ENCODE measurements around the gene NPIPA8. TPM values are rescaled to one million over a fixed set of nuclear protein-coding genes. Genes with fewer than 3 reads are reported as not detected.
"Not testable (repeated sequence)": the region's sequence is repeated elsewhere in the genome, so short reads cannot be mapped to it uniquely, and the experiment has no call there.

The NPIPA8 gene
- total RNA-seq, 1 experiment from 2014 or later = 8.8 TPM

GRCh38 chr16:18297714-18298113, 38.8 kb downstream of the NPIPA8 start:
- H3K27me3 ChIP-seq; H3K36me3 ChIP-seq; H3K4me3 ChIP-seq; DNase-seq; H3K4me1 ChIP-seq; H3K27ac ChIP-seq; H3K9me3 ChIP-seq (replicated peaks): not testable (repeated sequence)

DNA sequence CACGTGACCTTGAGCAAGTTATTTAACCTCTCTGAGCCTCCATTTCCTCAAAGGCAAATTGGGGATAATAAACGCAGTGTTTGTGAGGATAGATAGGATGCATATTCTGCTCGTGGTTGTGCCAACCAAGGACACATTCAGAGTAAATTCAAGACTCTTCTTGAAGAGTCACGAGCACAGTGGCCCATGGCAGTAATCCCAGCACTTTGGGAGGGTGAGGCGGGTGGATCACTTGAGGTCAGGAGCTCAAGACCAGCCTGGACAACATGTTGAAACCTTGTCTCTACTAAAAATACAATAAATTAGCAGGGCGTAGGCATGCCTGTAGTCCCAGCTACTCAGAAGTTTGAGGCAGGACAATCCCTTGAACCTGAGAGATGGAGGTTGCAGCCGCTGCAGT, 39.6 kb downstream of the NPIPA8 start:
- not testable (repeated sequence) for H3K4me3 ChIP-seq; DNase-seq; H3K4me1 ChIP-seq; H3K27me3 ChIP-seq; H3K27ac ChIP-seq; H3K9me3 ChIP-seq (replicated peaks); H3K36me3 ChIP-seq

- not testable (repeated sequence) for H3K9me3 ChIP-seq (replicated peaks); H3K36me3 ChIP-seq; H3K27ac ChIP-seq; H3K27me3 ChIP-seq; H3K4me3 ChIP-seq; DNase-seq; H3K4me1 ChIP-seq
These were observed 42.2 kb downstream of the NPIPA8 start for GRCh38 chr16:18294371-18294770.

DNA sequence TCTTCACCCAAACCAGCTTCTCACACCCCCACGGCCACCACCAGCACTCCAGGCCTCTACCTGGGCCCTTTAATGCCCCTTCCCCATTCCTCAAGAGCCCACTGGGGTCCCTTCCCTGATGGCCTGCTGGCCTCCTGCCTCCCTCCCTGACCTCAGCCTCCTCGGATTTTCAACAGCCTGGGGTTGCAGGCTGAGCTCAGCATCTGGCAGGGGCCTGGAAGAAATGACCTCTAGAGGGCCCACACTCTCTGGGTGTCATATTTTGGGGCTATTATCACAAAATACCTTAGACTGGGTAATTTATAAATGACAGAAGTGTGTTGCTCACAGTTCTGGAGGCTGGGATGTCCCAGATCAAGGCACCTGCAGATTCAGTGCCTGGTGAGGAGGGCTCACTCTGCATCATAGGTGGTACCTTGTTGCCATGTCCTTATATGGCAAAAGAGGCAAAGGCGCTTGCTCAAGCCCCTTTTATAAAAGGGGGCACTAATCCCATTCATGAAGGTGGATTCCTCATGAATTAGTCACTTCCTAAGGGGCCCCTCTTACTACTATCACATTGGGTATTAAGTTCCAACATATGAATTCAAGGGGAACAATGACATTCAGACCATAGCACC, 43.1 kb downstream of the NPIPA8 start:
- not testable (repeated sequence) for H3K36me3 ChIP-seq; H3K4me3 ChIP-seq; H3K9me3 ChIP-seq (replicated peaks); H3K4me1 ChIP-seq; DNase-seq; H3K27me3 ChIP-seq; H3K27ac ChIP-seq

DNA sequence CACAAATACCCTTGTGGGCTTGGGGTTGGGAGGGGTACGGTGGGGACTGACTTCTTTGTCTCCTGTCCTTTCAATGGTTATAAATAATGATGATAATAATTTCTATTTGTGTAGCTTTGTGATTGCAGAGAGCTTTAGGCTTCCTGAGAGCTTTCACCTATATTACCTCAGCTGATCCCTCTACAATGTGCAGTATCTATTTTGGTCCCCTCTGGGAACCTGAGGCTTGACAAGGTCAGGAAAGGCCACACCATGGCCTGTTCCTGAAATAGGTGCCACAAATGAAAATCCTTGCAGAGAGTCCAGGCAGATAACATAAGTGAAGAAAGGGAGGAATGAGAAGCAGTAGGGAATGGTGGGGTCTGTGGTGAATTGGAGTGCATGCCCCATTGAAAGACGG, 45.6 kb downstream of the NPIPA8 start:
- H3K27me3 ChIP-seq; H3K27ac ChIP-seq; H3K4me1 ChIP-seq; H3K4me3 ChIP-seq; H3K9me3 ChIP-seq (replicated peaks); DNase-seq; H3K36me3 ChIP-seq: not testable (repeated sequence)

- not testable (repeated sequence) for H3K4me1 ChIP-seq; DNase-seq; H3K4me3 ChIP-seq; H3K27me3 ChIP-seq; H3K9me3 ChIP-seq (replicated peaks); H3K36me3 ChIP-seq; H3K27ac ChIP-seq
These were observed 50.2 kb downstream of the NPIPA8 start for GRCh38 chr16:18286342-18286741.

GRCh38 chr16:18280319-18280718, 56.2 kb downstream of the NPIPA8 start:
- not testable (repeated sequence) for H3K27me3 ChIP-seq; H3K27ac ChIP-seq; H3K36me3 ChIP-seq; H3K9me3 ChIP-seq (replicated peaks); DNase-seq; H3K4me1 ChIP-seq; H3K4me3 ChIP-seq

DNA sequence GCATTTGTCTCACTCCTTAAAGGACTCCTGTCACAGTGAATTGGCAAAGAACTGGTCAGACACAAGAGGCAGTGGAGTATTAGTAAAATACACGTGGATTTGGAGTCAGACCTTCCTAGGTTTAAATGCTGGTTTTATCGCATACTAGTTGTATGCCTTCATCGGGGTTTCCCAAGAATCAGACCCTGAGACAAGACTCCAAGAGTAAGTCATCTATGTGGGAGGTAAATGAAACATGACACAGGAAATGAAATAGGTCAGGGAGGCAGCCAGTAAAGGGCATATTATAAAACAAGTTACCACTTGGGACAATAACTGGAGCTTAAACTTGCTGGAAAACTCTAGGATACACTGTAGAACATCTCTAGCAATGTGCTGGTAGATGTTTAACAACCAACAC, 59.8 kb downstream of the NPIPA8 start:
- H3K9me3 ChIP-seq (replicated peaks); H3K4me3 ChIP-seq: not testable (repeated sequence)

GRCh38 chr16:18270171-18270570, 66.4 kb downstream of the NPIPA8 start:
- H3K27ac ChIP-seq; H3K27me3 ChIP-seq; H3K36me3 ChIP-seq; H3K4me1 ChIP-seq; DNase-seq; H3K4me3 ChIP-seq; H3K9me3 ChIP-seq (replicated peaks): not testable (repeated sequence)

More for the DNA sequence above, 59.8 kb downstream of the NPIPA8 start:
- H3K27ac ChIP-seq, H3K4me1 ChIP-seq, H3K36me3 ChIP-seq, H3K27me3 ChIP-seq, DNase-seq: not testable (repeated sequence)

Other genes starting within 250 kb of the NPIPA8 start
- gene NOMO2, start 225.4 kb upstream of the NPIPA8 start, total RNA-seq (2014; rRNA removed; shearing (Covaris generic)) = 80.6 and 82.2 TPM in 2 replicates

Data from SJCRH30 (cell line).